Mesenteric fat pad (tissue), 1 donor: ENCODE data around the gene SLC6A11. TPM values are rescaled to one million over a fixed set of nuclear protein-coding genes. Genes with fewer than 3 reads are reported as not detected.

ENCODE experiments used
- DNase-seq: peaks from one replicate; pipeline ENCODE4 v3.0.0-alpha.2; 2020; ENCODE audit warnings: low spot score
- total RNA-seq: library from RNA; stranded (reverse); fragmentation: NEBNext Ultra II Directional; extraction: Animal tissue kit (Norgen Biotek cat#: 25700); gene quantifications from one replicate; pipeline ENCODE4 v1.2.1, GENCODE V29; 2021
- donor health status: DM: yes; HTN: yes; CAD: no.

Gene SLC6A11
- total RNA-seq, 1 donor from 2014 or later: not detected

GRCh38 chr3:10837849-10838248, 21.8 kb downstream of the SLC6A11 start:
- DNase-seq: no peak

DNA sequence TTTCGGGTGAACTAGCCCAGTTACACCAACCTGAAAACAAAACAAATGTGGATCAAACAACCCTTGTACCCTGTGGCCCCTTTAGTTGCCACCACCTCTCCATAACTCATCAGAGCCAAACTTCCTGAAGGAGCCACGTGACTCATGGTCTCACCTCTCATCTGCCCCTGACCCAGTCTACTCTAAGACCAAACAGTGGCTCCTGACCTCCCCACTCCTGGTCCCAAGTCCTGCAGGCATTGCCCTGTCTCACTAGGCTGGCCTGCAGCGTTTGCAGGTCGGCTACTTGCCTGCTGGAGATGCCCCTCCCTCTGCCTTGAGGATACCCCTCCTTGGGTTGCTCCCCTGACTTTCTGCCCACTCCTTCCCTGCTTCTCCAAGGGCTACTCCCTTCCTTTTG, 23.1 kb downstream of the SLC6A11 start:
- DNase-seq: no peak

DNA sequence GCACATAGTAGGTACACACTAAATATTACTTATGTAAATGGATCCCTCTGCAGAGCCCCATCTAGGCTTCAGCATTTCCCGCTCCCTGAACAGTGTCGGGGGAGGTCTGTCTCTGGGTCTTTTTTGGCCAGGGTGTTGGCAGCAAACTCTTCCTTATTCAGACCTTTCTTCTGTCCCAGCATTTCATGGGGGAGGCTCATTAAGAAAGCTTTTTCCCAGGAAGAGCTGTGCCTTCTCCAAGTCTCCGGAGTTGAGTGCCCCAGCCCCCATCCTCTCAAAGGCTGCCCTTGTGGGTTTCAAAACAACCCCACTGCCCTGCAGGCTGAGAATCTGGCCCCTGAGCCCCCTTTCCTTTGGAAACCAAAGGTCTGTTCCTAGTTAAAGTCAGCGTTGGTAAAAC, 25.1 kb downstream of the SLC6A11 start:
- DNase-seq: no peak

GRCh38 chr3:10843378-10843777, 27.4 kb downstream of the SLC6A11 start:
- DNase-seq: no peak

DNA sequence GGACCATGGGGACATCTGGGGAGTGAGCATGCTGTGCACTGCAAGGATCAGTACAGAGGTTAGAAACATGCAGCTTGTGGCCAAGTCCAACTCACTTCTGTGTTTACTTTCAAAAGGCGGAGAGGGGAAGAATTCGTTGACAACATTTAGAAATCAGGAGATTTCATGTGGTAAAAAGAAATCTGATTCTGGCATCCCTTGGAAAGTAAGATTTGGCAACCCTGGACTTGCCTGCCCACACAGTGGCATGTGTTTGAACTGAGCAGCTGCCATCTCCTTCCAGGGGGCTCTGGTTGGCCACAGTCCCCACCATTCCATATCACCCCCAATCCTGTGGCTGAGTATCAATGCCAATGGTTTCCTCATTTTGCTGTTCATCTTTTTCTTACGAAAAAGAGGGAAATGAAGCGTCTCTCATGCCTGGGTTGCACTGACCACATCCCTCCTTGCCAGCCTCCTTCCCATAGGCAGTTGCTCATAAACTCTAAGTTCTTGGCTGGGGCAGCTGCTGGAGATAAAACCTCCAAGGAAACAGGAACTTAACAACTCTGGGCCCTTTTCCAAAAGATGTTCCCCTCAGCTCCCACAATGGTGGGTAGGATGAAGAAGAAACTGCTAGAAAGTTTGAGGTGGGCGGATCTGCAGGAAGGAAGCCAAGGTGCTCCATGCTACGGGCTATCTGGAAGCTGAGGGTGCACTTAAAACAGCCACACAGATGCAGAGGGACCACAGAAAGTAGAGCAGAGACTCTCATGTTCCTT, 29.2 kb downstream of the SLC6A11 start:
- no peak for DNase-seq

- DNase-seq: no peak
Measured at GRCh38 chr3:10845839-10846656, 30.0 kb downstream of the SLC6A11 start.

- DNase-seq: no peak
Measured at GRCh38 chr3:10846657-10846975, 30.6 kb downstream of the SLC6A11 start.

- no peak for DNase-seq
Measured at GRCh38 chr3:10848261-10848660, 32.2 kb downstream of the SLC6A11 start.

GRCh38 chr3:10852066-10852808, 36.2 kb downstream of the SLC6A11 start:
- DNase-seq: no peak

DNA sequence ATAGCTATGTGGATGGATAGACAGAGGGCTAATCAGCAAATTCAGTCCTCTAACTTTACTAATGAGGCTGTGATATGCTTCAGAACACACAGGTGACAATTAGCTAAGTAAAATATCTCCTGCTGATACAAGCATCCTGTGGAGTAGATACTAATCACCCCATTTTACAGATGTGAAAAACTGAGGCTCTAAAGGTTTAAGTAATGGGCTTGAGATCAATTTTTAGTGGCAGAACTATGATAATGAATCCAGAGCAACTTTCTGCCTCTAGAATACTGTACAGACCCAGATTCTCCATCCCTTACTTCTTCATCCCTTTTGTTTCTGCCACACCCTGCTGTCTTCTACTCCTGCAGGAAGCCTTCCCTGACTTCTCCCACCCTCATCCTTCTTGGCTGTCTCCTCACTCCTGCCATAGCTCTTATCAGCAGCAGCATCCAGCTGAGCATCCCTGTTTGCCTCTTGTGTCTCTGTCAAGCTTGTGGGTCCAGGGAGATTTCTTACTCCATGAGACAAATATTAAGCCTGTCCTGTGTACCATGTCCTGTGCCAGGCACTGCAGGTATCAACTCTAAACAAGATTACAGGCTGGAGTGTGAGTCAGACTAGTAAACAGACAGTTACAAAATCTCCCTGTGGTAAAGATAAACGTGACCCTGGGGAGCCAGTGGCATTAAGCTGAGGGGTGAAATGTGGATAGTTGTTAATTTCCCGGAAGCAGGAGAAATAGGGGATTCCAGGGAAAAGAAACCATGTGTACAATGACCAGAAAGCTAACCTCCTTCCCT, 39.2 kb downstream of the SLC6A11 start:
- DNase-seq: no peak

DNA sequence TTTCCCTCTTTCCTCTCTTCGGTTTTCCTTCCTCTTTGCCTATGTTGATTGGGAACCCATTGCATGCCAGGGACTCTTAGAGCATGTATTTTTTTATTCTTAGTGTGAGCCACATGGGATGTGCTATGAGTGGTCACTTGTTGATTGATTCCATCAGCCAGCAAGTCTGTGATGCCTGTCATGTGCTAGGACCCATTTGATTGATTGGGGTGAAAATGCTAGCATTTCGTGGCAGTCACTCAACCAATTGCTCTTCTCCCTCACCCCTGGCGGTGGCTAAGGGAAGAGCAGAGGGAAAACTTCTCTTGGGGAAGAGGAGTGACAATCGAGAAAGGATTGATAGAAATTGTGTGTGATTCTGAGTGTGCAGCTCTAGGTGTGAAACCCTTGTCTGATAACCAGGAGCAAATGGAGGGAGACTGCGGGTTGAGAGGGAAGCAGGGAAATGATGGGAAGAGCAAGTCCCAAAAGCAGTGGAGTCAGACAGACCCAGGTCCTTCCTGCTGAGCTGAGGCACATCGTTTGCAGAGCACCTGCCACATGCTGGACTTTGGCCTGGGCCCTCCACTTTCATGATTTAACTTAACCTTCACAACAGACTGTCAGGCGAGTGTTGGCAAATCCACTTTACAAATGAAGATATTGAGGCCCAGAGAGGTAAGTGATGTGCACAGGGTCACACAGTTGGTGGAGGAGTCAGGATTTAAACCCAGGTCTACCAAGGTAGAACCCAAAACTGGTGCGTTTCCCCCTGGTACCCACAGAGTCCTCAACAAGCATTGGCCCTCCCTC, 40.0 kb downstream of the SLC6A11 start:
- DNase-seq: no peak

DNA sequence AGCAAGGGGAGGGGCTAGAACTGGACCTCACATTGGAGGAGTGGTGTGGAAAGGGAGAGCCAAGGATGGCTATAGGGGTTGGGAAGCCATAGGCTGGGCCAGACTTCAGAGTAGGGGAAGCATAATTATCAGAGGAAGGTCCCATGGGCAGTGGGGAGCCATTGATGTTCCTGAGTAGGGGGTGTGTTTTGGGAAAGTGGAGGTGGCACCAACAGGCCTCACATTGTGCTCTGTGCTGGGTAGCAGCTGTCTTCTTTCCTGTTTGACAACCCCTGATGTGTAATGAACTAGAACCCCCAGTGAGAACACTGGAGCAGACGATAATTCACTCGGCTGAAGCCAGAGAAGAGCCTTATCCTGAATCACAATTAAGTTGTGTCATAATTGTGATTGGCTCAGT, 41.2 kb downstream of the SLC6A11 start:
- no peak for DNase-seq

- DNase-seq: no peak
Measured at GRCh38 chr3:10858091-10858490, 42.1 kb downstream of the SLC6A11 start.

- no peak for DNase-seq
Measured at GRCh38 chr3:10867384-10867783, 51.4 kb downstream of the SLC6A11 start.

- DNase-seq: no peak
Measured at GRCh38 chr3:10869460-10869859, 53.4 kb downstream of the SLC6A11 start.

GRCh38 chr3:10870296-10870695, 54.3 kb downstream of the SLC6A11 start:
- no peak for DNase-seq

DNA sequence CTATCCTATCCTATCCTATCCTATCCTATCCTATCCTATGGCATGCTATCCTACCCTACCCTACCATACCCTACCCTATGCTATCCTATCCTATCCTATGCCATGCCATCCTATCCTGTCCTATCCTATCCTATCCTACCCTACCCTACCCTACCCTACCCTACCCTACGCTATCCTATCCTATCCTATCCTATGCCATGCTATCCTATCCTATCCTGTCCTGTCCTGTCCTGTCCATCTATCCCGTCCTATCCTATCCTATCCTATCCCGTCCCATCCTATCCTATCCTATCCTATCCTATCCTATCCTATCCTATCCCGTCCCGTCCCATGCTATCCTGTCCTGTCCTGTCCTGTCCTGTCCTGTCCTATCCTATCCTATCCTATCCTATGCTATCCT, 57.4 kb downstream of the SLC6A11 start:
- no peak for DNase-seq

- DNase-seq: no peak
Measured at GRCh38 chr3:10875914-10876313, 59.9 kb downstream of the SLC6A11 start.

GRCh38 chr3:10876661-10877060, 60.6 kb downstream of the SLC6A11 start:
- DNase-seq: no peak

- no peak for DNase-seq
Measured at GRCh38 chr3:10882851-10883250, 66.8 kb downstream of the SLC6A11 start.
